ENCODE measurements around the gene KRTAP1-1.
"Not testable (repeated sequence)": the region's sequence is repeated elsewhere in the genome, so short reads cannot be mapped to it uniquely, and the experiment has no call there.

The KRTAP1-1 gene, protein sequence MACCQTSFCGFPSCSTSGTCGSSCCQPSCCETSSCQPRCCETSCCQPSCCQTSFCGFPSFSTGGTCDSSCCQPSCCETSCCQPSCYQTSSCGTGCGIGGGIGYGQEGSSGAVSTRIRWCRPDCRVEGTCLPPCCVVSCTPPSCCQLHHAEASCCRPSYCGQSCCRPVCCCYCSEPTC

DNA sequence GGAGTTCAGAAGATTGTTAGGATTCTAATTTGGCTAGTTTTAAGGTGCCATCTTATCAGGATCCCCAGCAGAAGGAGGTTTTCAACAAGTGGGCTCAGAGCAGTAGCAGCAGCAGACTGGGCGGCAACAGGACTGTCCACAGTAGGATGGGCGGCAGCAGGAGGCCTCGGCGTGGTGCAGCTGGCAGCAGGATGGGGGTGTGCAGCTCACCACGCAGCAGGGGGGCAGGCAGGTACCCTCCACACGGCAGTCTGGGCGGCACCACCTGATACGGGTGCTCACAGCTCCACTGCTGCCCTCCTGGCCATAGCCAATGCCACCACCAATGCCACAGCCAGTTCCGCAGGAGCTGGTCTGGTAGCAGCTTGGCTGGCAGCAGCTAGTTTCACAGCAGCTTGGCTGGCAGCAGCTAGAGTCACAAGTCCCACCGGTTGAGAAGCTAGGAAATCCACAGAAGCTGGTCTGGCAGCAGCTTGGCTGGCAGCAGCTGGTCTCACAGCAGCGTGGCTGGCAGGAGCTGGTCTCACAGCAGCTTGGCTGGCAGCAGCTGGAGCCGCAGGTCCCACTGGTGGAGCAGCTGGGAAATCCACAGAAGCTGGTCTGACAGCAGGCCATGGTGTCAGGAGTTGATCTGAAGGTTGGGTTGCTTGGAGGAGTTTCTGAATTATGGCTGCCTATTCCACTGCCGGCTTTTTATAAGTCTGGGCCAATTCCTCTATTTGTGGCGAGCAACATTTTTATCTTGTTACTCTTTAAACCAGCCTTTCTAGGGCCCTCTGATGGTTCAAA lies at the start of gene KRTAP1-1:
KRTAP1-1 (minus strand) TSS at position 668 of the 789 bp plus-strand sequence; CDS start at position 615, 53 bp downstream.
- DNase-seq: not testable (repeated sequence)

DNA sequence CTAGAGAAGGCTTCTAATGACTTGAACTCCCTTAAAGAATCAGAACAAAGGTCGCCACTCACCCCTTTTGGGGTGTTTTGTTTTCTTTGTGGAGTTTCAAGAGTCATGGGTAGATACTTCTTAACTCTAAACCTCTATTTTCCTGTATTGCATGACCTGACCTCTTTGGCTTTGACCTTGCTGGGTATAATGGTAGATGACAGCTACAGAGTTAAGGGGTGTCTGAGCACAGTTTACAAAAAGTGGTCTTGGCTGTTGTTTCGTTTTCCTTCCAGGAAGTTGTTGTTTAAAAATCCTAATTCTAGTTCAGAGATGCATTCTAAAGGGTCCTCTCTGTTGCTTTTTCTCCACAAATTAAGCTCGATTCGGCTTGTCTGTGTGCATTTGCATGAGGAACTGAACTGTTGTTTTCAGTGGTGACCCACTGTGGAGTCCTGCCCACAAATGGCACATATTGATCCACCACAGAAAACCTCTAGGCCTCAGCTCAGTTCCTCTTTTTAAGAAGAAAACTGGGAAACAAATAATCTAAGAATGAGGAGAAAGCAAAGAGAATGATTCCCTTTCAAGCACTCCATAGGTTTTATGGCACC lies 47.6 kb upstream of the KRTAP1-1 start:
- not testable (repeated sequence) for DNase-seq

DNA sequence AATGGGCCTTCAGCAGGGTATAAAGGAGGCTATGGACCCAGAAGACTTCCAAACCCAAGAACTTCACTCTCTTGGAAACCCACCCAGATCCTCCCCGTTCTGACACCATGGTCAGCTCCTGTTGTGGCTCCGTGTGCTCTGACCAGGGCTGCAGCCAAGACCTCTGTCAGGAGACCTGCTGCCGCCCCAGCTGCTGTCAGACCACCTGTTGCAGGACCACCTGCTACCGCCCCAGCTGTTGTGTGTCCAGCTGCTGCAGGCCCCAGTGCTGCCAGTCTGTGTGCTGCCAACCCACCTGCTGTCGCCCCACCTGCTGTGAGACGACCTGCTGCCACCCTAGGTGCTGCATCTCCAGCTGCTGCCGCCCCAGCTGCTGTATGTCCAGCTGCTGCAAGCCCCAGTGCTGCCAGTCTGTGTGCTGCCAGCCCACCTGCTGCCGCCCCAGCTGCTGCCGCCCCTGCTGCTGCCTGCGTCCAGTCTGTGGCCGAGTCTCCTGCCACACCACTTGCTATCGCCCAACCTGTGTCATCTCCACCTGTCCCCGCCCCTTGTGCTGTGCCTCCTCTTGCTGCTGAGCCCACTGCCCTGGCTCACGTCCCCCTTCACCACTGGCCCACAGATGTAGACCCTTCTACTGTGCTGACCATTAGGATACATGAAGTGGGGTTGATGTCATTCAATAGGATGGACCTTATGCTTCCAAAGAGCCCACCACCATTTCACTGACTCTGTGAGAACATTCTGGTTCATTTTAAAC lies 43.0 kb upstream of the KRTAP1-1 start, which contains the start of gene KRTAP4-7:
KRTAP4-7 (plus strand) TSS at position 51 of the 757 bp plus-strand sequence; CDS start at position 108, 57 bp downstream.
- DNase-seq: not testable (repeated sequence)

DNA sequence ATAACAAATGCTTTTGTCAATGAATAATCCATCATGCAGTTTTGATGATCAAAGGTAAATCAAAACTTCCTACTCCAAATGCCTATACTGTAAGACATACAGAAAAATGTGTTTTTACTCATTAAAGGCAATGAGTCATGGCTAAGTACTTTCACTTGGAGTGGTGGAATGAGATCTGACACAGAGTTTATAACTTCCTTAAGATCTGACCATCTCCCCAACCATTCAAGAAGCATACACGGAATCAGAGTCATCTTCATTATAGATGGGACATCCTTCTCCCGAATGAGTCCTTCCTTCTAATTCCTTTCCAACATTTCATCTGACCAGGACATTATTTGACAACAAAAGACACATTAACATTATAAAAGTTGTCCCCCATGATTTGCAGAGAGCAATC lies 42.2 kb upstream of the KRTAP1-1 start:
- not testable (repeated sequence) for DNase-seq

DNA sequence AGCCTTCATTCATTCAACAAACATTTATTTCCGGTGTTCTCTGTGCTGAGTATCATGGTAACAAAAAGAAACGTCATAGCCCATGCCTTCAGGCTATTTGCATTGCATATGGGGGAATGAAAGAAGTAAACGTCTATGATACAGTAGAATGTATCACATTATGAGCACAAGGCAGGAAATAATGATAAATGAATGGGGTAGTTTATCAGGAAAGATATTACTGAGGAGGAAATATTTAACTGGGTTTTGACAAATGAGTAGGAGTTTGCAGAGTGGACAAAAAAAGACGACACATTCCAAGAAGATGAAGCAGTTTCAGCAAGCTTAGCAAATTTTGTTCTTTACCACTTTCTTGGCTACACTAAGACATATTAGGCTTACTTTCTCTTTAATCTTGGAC lies 41.4 kb upstream of the KRTAP1-1 start:
- no peak for DNase-seq

DNA sequence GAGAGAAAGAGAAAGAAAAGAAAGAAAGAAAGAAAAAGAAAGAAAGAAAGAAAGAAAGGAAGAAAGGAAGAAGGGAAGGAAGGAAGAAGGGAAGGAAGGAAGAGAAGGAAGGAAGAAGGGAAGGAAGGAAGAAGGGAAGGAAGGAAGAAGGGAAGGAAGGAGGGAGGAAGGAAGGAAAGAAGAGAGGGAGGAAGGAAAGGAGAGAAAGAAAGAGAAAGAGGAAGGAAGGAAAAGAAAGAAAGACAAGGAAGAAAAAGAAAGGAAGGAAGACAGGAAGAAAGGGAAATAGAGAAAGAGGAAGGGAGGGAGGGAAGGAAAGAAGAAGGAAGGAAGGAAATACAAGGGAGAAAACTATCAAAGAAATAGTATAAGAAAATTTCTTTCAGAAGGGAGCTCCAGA lies 35.5 kb upstream of the KRTAP1-1 start:
- DNase-seq: no peak

DNA sequence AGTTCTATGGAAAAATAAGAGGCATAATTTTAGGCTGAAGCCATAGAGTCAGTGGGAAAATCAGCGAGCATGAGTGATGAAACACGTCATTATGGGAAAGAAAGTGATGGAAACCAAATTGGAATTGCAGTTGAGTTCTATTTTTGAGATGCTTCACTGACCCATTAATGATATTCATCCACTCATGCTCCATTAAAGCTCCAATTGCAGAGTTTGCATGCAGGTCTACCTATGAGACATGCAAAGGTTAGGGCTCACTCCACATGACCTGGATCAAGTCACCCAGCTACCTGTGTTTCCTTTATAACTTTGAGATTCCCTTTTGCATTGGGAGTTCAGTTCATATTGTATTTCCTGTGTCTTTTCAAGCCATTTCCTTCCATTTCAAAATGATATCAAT lies 32.4 kb upstream of the KRTAP1-1 start:
- no peak for DNase-seq

DNA sequence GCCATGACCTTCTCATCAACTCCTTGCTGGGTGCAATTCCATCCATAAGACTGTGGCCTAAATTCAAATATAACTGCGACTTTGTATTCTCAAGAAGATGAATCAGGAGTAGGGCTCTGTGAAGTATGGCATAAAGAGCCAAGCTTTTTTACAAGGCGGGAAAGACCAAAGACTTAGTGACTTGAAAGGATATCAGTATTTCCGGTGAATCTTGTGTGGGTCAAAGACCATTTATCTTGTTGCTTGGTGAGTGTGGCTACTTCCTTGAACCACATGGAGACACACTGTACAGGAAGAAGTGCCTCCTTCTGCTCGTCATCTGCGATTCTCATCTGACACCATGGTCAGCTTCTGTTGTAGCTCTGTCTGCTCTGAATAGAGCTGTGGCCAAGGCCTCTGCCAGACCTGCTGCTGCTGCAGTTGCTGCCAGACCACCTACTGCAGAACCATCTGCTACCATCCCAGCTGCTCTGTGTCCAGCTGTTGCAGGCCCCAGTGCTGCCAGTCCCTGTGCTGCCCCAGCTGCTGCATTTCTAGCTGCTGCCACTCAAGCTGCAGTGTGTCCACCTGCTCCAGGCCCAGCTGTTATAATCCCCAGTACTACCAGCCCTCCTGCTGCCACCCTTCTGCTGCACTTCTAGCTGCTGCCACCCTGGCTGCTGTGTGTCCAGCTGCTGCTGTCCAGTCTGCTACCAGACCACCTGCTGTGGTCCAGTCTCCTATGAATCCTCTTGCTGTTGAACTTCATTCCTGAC lies 30.5 kb upstream of the KRTAP1-1 start:
- DNase-seq: no peak

DNA sequence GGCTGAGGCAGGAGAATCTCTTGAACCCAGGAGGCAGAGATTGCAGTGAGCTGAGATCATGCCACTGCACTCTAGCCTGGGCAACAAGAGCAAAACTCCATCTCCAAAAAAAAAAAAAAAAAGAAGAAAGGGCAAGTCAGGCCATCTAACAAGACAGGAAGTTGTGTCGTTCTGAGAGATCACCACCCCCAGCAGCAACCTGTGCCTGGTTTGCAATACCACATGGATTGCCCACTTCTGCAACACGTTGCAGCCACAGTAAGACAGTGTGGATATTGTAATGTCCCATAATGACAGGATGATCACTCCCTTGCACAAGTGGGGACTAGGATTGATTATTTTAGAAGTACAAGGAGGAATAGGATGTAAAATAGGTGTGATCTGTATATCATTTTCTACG lies 27.8 kb upstream of the KRTAP1-1 start:
- DNase-seq: no peak

DNA sequence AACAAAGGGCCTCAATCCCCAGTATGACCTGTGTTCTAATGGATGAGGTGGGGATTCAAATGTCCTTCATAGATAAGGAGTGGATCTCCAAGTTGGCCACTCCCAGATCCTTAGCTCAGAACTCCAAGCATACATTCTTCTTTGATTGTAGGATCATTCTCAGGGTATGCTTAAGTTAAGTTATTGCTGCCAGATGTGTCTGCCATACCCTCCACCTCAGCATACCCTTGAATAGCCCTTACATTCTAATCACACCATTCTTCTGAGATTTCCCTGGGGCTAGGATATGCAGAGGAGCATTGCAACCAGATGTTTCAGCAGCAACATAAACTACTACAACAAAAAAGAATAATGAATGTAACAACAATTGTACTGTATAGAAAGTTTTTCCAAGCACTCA lies 26.0 kb upstream of the KRTAP1-1 start:
- no peak for DNase-seq

DNA sequence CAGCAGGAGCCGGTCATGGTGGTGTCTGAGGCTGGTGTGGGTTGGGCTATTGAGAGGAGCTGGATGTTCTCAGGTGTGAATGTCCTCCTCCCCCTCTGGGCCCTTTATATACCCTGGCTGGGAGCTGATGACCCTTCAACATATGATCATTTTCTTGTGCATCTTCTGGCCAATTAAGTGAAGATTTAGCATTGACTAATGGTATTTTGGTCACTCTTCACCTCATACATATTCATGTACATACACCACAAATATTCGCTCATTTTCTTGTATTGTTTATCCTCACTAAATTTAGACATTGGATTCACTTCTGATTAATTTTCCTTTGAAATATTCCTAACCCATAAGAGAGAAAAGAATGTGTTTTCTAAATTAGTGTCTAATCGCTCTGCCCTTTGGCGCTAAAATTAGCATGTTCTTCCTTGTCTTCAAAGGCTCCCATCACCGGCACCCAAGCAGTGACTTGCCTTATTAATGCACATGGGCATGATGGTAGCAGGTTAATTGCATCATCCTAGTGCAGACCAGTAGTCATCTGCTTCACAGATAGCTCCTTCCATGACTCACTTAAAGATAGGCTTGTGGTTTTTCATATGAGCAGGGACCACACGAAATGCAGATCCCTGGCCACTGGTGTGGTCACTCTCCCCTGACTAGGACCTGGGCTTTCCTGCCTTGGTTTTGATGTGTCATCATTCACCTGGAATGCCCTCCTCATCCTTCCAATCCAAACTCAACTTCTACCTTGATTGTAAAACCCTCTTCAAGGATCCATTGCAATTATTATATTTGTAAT lies 24.8 kb upstream of the KRTAP1-1 start, which contains the start of gene KRTAP2-4:
KRTAP2-4 (minus strand) TSS at position 51 of the 796 bp plus-strand sequence; CDS start at position 17, 34 bp downstream.
- no peak for DNase-seq

DNA sequence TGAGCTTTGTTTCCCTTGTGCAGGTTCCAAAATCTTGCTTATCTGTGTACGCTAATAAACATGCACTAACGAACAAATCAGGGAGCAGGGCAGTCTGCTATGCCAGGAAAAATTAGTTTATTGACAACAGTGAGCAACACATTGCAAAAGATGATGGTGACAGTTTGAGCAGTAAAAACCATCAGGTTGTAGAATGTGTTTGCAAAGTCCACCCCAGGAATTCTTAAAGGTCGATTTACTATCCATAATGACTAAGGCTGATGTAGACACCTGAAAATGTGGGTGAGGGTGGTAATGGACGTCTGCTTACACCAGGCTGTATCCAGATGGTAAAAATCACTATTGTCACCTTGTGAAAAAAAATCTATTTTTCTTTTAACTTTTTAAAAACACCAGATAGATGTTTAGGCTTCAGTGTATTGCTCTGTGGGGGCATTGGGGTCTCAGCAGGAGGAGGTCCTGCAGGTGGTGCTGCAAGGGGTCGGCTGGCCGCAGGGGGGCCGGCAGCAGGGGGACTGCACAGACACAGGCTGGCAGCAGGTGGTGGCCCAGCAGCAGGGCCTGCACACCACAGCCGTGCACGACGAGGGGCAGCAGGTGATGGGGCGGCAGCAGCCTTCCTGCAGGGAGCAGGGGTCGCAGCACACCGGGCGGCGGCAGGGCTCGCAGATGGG lies 23.9 kb upstream of the KRTAP1-1 start:
- DNase-seq: not testable (repeated sequence)

DNA sequence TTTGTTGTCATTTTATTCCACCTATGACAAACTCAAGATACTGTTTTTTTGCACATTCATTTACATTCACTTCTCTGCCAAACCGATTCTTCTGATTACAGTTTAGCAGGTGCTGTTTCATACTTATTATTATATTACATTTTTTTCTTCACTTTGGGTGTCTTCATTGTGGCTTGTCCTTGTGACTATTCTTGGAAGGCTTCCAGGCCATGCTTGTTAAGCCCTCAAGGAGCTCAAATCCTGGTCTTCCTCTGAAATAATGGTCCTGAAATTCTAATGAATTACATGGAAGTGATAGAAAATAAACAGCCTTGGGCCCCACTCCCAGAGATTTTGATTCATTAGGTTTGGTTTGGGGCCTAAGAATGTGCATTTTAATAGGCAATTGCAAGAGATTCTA lies 23.1 kb upstream of the KRTAP1-1 start:
- no peak for DNase-seq

DNA sequence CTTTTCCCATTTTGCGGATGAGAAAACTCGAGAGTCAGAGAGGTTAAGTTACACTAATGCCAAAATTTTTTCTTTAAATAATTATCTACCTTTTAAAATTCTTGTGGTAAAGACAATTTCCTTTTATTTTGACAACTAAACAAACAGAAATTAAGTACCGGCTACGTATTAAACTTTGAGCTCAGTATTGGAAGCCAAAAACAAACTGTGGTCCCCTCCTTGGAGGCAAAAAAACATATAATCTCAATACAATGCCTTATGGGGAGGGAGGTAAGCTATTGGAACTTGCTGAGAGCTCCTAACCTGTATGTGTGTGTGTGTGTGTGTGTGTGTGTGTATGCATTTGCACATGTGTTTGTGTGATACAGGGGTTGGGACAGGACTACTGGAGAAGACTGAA lies 22.2 kb upstream of the KRTAP1-1 start:
- no peak for DNase-seq

DNA sequence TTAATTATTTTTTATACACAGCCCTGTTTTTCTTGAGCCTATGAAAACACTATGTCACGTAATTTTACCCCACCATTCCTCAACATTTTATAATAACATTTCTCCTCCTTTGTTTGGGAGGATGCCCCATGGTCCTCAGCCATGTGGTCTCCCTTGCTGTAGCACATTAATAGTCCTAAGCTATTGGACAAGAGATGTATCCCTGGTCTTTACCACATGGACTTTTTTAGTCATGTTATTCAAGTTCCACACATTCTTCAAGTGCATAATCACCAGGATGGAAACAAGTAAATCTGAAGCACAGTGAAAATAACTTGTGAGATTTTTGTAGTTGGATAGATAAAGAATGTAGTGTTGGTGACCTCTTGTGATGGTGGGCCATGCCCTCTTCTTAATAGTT lies 20.7 kb upstream of the KRTAP1-1 start:
- no peak for DNase-seq

DNA sequence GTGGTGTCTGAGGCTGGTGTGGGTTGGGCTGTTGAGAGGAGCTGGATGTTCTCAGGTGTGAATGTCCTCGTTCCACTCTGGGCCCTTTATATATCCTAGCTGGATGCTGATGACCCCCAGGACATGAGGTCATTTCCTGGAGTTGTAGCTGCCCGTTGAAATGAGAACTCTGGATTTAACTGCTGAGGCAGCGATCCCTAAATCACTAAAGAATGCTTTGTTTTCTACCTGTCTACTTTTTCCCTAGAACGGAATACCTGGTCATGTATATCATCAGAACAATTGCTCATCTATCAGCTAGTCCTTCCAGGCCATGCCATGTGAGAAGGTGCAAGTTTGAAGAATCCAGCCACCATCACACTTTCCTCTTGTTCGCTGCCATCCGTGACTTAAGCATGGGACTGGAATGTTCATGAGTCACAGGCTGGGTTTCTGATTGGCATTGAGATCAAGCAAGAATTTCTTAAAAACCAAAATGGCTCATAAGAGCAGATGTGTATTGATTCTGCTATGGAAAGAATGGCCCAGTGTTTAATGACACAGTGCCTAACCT lies 18.9 kb upstream of the KRTAP1-1 start, which contains the start of gene KRTAP2-3:
KRTAP2-3 (minus strand) TSS at position 63 of the 553 bp plus-strand sequence. CDS start 64 bp downstream, outside the sequence.
- DNase-seq: no peak

DNA sequence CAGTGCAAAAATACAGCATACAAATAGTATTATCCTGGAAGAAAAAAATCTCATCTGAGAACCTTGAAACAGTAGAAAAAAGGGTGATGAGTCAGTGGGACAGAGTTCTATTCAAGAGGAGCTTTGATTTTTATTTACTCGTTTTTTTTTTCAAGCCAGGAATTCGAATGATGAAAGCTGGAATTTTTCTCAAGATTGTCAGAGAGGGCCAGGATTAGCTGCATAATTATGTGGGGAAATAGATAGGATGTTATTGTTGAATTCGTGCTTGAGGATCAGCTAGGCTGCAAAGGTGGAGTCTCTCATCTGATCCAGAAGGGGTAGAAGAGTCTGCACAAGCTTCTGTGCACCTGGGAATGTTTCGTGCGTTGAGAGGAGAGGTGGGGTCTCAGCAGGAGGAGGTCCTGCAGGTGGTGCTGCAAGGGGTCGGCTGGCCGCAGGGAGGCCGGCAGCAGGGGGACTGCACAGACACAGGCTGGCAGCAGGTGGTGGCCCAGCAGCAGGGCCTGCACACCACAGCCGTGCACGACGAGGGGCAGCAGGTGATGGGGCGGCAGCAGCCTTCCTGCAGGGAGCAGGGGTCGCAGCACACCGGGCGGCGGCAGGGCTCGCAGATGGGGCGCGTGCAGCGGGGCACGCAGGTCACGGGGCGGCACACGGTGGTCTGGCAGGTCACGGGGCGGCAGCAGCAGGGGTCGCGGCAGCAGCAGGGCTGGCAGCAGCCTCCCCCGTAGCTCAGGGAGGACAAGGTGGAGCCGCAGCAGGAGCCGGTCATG lies 18.2 kb upstream of the KRTAP1-1 start:
- DNase-seq: not testable (repeated sequence)

DNA sequence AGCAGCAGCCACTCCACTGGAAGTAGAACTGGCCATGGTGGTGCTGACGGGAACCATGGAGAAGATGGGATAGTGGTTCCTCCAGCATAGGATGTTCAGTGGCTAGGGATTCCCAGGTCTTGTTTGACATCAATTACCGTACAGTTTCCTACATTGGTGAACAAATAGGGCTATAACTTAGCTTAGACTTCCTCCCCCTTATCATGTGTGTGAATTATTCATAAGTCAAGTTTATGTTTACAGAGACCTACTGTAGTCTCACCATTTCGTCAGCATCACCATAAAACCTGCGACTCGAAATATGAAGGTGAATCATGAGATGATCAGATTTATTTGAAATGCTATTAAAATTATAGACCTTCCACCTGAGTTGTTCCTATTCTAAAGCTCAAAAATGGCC lies 17.5 kb upstream of the KRTAP1-1 start:
- DNase-seq: no peak

DNA sequence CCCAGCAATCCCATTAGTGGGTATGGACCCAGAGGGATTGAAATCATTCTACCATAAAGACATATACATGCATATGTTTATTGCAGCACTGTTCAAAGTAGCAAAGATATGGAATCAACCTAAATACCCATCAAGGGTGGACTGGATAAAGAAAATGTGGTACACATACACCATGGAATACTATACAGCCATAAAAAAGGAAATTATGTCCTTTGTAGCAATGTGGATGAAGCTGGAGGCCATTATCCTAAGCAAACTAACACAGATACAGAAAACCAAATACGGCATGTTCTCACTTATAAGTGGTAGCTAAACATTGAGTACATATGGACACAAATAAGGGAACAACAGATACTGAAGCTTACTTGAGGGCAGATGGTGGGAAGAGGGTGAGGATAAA lies 16.3 kb upstream of the KRTAP1-1 start:
- no peak for DNase-seq

DNA sequence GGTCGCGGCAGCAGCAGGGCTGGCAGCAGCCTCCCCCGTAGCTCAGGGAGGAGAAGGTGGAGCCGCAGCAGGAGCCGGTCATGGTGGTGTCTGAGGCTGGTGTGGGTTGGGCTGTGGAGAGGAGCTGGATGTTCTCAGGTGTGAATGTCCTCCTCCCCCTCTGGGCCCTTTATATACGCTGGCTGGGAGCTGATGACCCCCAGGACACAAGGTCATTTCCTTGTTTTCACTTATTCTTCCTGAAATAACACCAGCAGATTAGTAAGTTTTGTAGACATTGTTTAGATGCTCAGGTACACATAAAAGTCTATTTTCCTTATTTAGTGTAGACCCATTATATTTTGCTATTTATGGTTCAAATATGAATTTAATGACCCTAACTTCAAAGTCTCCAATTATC lies 13.9 kb upstream of the KRTAP1-1 start, which contains the start of gene KRTAP2-2:
KRTAP2-2 (minus strand) TSS at position 101 of the 400 bp plus-strand sequence; CDS start at position 82, 19 bp downstream.
- DNase-seq: not testable (repeated sequence)

Data from NCI-H1417 treated with DMSO at 0.1 percent for 48 hours (cell line).